Stimulated activated CD8-positive, alpha-beta memory T cell treated with anti-CD3 and anti-CD28 coated beads, Interleukin-7, amount 100 ng/mL, for 24 hours (primary cell): ENCODE results near the gene BAIAP2.

ENCODE experiments used
- DNase-seq: peaks from one replicate; pipeline ENCODE4 v3.0.0-alpha.2; 2020; ENCODE audit warnings: low read depth

The BAIAP2 gene

GRCh38 chr17:81110488-81111040, 75.6 kb downstream of the BAIAP2 start:
- DNase-seq = no peak

GRCh38 chr17:81111066-81111465, 76.1 kb downstream of the BAIAP2 start:
- DNase-seq = no peak

GRCh38 chr17:81112450-81112849, 77.5 kb downstream of the BAIAP2 start:
- no peak for DNase-seq

GRCh38 chr17:81113158-81113724, 78.3 kb downstream of the BAIAP2 start:
- DNase-seq = no peak

GRCh38 chr17:81114351-81115093, 79.6 kb downstream of the BAIAP2 start:
- DNase-seq = no peak

- DNase-seq = no peak
These were observed 80.3 kb downstream of the BAIAP2 start for GRCh38 chr17:81115219-81115618.

- DNase-seq = no peak
These were observed 81.0 kb downstream of the BAIAP2 start for GRCh38 chr17:81115749-81116464.

GRCh38 chr17:81116704-81117103, 81.8 kb downstream of the BAIAP2 start:
- no peak for DNase-seq

- DNase-seq = no peak
These were observed 82.8 kb downstream of the BAIAP2 start for GRCh38 chr17:81117672-81118198.

GRCh38 chr17:81118308-81119221, 83.6 kb downstream of the BAIAP2 start:
- no peak for DNase-seq

- DNase-seq = peak; percentile 70
These were observed 84.5 kb downstream of the BAIAP2 start for GRCh38 chr17:81119223-81120148.

- DNase-seq = no peak
These were observed 85.2 kb downstream of the BAIAP2 start for GRCh38 chr17:81120149-81120484.

GRCh38 chr17:81120695-81121621, 86.0 kb downstream of the BAIAP2 start:
- no peak for DNase-seq

- DNase-seq = no peak
These were observed 87.1 kb downstream of the BAIAP2 start for GRCh38 chr17:81121841-81122733.

- DNase-seq = no peak
These were observed 88.4 kb downstream of the BAIAP2 start for GRCh38 chr17:81123052-81124048.

GRCh38 chr17:81124377-81124776, 89.4 kb downstream of the BAIAP2 start:
- no peak for DNase-seq

- no peak for DNase-seq
These were observed 90.7 kb downstream of the BAIAP2 start for GRCh38 chr17:81125573-81126081.
